Kidney epithelial cell (primary cell): ENCODE measurements around the gene PABPN1L. TPM values are rescaled to one million over a fixed set of nuclear protein-coding genes. Genes with fewer than 3 reads are reported as not detected.

Experiments used
- DNase-seq: peaks from one replicate; pipeline ENCODE4 v3.0.0-alpha.2; 2010; ENCODE audit warnings: low read depth
- H3K27me3 ChIP-seq: 2 replicates; pipeline ENCODE4 v1.6.0; 2011; ENCODE audit warnings: low read length; ENCODE audit not compliant: control insufficient read depth, insufficient read depth
- H3K36me3 ChIP-seq: 2 replicates; pipeline ENCODE4 v1.5.1; 2011; ENCODE audit warnings: low read length; ENCODE audit not compliant: control insufficient read depth, insufficient read depth
- H3K4me3 ChIP-seq: 2 replicates; pipeline ENCODE4 v1.5.1; 2011; ENCODE audit warnings: low read depth, mild to moderate bottlenecking, control low read depth, low read length
- CTCF ChIP-seq: IDR thresholded peaks from 2 replicates; pipeline ENCODE4 v1.5.1; 2011; ENCODE audit warnings: mild to moderate bottlenecking, moderate library complexity, low read length, control low read depth, inconsistent platforms; ENCODE audit not compliant: insufficient read depth, poor library complexity, severe bottlenecking
- total RNA-seq: library from RNA; depleted of rRNA; stranded (reverse); fragments of >200 nt; gene quantifications from 2 replicates; pipeline ENCODE4 v1.2.3, GENCODE V29; 2015

Gene PABPN1L
- total RNA-seq, 1 donor from 2014 or later = not detected

- peaks cover 16% of the 10 kb centered on the region for H3K27me3 ChIP-seq
- TF ChIP-seq CTCF = peak; percentile 85
- no peak overlapping the region for H3K4me3 ChIP-seq
- no peak for DNase-seq
- no peaks in the 10 kb centered on the region for H3K36me3 ChIP-seq
These were observed 50.4 kb downstream of the PABPN1L start for GRCh38 chr16:88815901-88816589.

GRCh38 chr16:88815227-88815626 lies 51.2 kb downstream of the PABPN1L start:
- Histone ChIP-seq H3K4me3 (no peak overlapping the region), H3K36me3 (no peaks in the 10 kb centered on the region), H3K27me3 (peaks cover 16% of the 10 kb centered on the region)
- no peak for TF ChIP-seq CTCF
- no peak for DNase-seq

GRCh38 chr16:88814144-88814502 lies 52.3 kb downstream of the PABPN1L start:
- no peak for TF ChIP-seq CTCF
- peaks cover 16% of the 10 kb centered on the region for H3K27me3 ChIP-seq
- no peak overlapping the region for H3K4me3 ChIP-seq
- DNase-seq = no peak
- no peaks in the 10 kb centered on the region for H3K36me3 ChIP-seq

Other genes with a start within 250 kb of the PABPN1L start
- gene IL17C, start 228.1 kb downstream of the PABPN1L start, total RNA-seq = 0.29 and 1.4 TPM in 2 replicates
- gene CYBA, start 215.6 kb downstream of the PABPN1L start, total RNA-seq = 734 and 1,005 TPM in 2 replicates
- gene MVD, start 203.6 kb downstream of the PABPN1L start, total RNA-seq = 102 TPM in 2 replicates
- 0.82 and 1.1 TPM in 2 replicates for gene SNAI3, start 180.2 kb downstream of the PABPN1L start, total RNA-seq
- gene RNF166, start 160.3 kb downstream of the PABPN1L start, total RNA-seq = 30.3 and 33.0 TPM in 2 replicates
- gene CTU2, start 160.2 kb downstream of the PABPN1L start, total RNA-seq = 12.8 and 17.1 TPM in 2 replicates
- gene PIEZO1, start 81.4 kb downstream of the PABPN1L start, total RNA-seq = 309 and 349 TPM in 2 replicates
- 11.3 and 14.5 TPM in 2 replicates for gene CDT1, start 62.9 kb downstream of the PABPN1L start, total RNA-seq
- 204 and 218 TPM in 2 replicates for gene APRT, start 54.7 kb downstream of the PABPN1L start, total RNA-seq
- gene GALNS, start 9.7 kb downstream of the PABPN1L start, total RNA-seq = 23.6 and 30.4 TPM in 2 replicates
- 50.1 and 59.4 TPM in 2 replicates for gene TRAPPC2L, start 9.5 kb downstream of the PABPN1L start, total RNA-seq
- gene CBFA2T3, start 110.5 kb upstream of the PABPN1L start, total RNA-seq = 0.14 and 0.63 TPM in 2 replicates
- 36.9 and 41.3 TPM in 2 replicates for gene ACSF3, start 227.2 kb upstream of the PABPN1L start, total RNA-seq